MM.1S (cell line): ENCODE data around the gene GH2.

Source experiments
- CTCF ChIP-seq: fragments of 300-600 bp; sonication (generic); IDR thresholded peaks from 2 replicates; pipeline ENCODE4 v1.5.1; 2016; ENCODE audit warnings: antibody characterized with exemption, low read length, mixed read lengths
- EZH2 ChIP-seq: fragments of 300-600 bp; sonication (generic); optimal IDR thresholded peaks from 2 replicates; pipeline ENCODE3; 2017; ENCODE audit warnings: low read depth, mild to moderate bottlenecking, antibody characterized with exemption, low read length, mixed read lengths

GRCh38 chr17:63927464-63928171 lies 45.9 kb upstream of the GH2 start:
- TF ChIP-seq CTCF (no peak), EZH2 (no peak)
